NCI-H2196 treated with DMSO at 0.1 percent for 48 hours (cell line): ENCODE data around the gene NRL.

Experiments used
- DNase-seq: peaks from one replicate; lab custom pipeline; 2025; ENCODE audit not compliant: unreplicated experiment; lab: John Stamatoyannopoulos, UW

NRL gene

DNA sequence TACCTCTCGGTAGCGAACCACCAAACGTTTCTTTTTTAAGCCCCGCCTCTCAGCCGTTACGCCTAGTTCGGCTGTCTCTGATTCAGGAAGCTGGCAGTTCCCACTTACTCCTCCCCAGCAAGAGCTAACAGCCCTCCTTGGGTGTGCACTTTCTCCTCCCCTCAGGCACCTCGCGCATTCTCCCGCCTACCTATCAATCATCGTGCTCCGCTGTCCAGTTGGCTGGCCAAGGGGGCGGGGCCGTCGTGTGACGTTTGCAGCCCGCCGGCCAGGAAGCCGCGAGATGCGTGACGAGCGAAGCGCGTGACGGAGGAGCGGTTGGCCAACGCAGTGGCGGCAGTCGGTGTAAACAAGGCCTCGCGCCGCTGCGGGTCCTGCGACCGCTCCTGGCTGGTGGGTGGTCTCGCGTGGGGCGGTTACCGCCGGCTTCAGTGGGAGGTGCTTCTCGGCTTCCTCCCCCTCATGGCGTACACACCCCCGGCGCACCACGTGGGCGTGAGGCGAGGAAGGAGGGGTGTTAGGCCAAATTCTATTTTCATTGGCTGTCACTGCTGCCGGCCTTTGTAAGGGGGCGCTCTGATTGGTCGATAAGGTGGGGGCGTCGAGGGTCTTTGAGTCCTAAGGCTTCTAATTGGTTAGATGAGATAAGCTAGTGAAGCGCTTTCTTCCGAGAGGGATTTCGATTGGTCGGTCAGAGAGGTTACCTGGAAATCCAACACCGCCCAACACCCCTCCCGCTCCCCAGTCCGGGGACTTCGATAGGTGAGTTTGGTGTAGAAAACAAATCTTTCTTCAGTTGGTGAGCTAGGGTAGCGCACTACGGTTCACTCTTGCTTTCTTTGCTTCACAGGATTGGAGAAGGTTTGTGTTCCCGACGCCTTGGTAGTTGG is at the start of gene NRL, which contains the start of gene DCAF11:
TSS of gene NRL (minus strand) at position 418 of the 890 bp plus-strand sequence. CDS start 32,101 bp downstream, outside the sequence.
TSS of gene DCAF11 (plus strand) at position 246 of the 890 bp plus-strand sequence. CDS start 818 bp downstream, outside the sequence.
- DNase-seq = peak; percentile 99

GRCh38 chr14:24162093-24162492 is 47.3 kb upstream of the NRL start:
- no peak for DNase-seq

- peak; percentile 92 for DNase-seq
Measured at GRCh38 chr14:24160850-24161804, 46.4 kb upstream of the NRL start, which contains the start of gene IRF9. IRF9 (plus strand) TSS chr14:24161265; CDS start chr14:24162145, 880 bp downstream.

DNA sequence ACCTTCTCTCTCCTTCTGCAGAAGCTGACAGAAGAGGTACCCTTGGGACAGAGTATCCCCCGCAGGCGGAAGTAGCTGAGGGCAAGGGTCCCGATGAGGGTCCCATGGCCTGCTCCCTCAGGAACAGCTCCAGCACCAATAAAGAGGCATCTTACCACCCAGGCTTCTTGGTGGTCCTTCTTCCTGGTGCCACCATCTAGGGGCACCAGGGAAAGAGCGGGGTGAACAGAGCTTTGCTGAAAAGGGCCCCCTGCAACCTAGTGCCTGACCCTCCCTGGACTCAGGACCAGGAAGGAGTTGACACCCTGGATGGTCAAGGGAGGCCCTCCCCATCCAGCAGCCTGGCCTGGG is 45.7 kb upstream of the NRL start:
- no peak for DNase-seq

DNA sequence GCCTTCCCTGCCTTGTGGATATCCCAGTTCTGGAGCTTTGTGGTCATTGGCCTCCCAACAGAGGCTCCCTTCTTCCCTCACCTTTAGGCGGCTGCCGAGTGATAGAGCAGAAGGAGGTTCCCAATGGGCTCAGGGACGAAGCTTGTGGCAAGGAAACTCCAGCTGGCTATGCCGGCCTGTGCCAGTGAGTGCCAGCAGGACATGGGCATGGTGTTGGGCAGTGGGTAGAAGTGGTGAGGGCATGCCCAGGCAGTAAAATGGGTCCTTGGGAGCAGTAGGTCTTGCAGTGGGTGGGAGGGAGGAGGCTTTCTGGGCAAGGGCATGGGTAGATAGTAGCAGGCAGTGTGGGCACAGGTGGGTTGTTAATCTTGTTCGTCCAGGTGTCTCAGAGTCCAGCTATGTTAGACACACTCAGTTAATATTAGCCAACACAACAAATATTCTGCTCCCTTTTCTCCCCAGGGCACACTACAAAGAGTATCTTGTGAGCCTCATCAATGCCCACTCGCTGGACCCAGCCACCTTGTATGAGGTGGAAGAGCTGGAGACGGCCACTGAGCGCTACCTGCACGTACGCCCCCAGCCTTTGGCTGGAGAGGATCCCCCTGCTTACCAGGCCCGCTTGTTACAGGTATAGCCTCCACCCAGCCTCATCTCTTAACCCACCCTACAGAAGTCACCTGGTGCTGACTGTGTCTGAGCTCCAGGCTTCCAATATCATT is 45.2 kb upstream of the NRL start:
- no peak for DNase-seq

GRCh38 chr14:24157331-24157730 is 42.6 kb upstream of the NRL start:
- no peak for DNase-seq

DNA sequence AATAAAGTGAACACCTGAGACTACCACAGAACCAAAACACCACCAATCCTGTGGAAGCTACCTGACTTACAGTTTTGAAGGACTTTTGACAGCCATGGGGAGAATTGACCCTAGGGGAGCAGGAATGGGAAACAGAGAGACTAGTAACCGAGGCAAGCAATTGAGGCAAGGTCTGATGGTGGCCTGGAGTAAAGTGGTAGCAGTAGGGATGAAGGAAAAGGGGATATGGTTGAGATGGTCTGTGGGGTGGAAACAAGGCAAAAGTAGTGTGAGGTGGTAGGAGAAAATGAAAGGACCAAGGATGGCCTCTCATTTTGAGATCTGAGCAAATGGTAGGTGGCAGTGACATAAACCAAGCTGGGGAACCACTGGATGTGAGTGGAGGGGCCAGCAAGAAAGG is 42.1 kb upstream of the NRL start:
- DNase-seq = no peak

DNA sequence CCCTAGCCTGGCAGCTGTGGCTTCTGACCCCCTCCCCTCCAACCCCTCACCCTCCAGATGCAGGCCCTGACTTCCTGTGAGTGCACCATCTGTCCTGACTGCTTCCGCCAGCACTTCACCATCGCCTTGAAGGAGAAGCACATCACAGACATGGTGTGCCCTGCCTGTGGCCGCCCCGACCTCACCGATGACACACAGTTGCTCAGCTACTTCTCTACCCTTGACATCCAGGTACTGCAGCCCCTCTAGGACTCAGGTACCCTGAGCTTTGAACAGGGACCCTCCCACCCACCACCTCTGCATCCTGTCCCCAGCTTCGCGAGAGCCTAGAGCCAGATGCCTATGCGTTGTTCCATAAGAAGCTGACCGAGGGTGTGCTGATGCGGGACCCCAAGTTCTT is 40.4 kb upstream of the NRL start:
- no peak for DNase-seq

DNA sequence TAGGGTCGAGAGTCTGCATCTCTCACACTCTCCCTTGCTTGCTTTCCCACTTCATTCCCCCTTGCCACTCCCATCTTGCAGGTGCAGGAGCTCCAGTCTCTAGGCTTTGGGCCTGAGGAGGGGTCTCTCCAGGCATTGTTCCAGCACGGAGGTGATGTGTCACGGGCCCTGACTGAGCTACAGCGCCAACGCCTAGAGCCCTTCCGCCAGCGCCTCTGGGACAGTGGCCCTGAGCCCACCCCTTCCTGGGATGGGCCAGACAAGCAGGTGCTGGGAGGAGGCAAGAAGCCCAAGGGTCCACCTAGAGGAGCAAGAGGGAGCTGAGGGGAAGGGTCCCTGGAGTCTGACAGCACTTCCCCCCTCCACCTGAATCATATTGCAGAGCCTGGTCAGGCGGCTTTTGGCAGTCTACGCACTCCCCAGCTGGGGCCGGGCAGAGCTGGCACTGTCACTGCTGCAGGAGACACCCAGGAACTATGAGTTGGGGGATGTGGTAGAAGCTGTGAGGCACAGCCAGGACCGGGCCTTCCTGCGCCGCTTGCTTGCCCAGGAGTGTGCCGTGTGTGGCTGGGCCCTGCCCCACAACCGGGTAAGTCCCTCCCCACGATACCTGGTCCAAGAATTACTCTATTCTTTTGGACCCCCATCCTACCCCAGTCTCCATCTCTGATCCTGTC is 36.8 kb upstream of the NRL start:
- no peak for DNase-seq

GRCh38 chr14:24150993-24151392 is 36.2 kb upstream of the NRL start:
- no peak for DNase-seq

GRCh38 chr14:24150567-24150966 is 35.8 kb upstream of the NRL start:
- no peak for DNase-seq

DNA sequence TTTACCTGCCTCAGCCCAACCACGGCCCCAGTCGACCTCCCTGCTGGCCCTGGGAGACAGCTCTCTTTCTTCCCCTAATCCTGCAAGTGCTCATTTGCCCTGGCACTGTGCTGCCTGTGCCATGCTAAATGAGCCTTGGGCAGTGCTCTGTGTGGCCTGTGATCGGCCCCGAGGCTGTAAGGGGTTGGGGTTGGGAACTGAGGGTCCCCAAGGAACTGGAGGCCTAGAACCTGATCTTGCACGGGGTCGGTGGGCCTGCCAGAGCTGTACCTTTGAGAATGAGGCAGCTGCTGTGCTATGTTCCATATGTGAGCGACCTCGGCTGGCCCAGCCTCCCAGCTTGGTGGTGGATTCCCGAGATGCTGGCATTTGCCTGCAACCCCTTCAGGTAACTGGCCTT is 35.3 kb upstream of the NRL start:
- no peak for DNase-seq

- no peak for DNase-seq
Measured at GRCh38 chr14:24149302-24149969, 34.7 kb upstream of the NRL start.

- no peak for DNase-seq
Measured at GRCh38 chr14:24147761-24148428, 33.1 kb upstream of the NRL start.

DNA sequence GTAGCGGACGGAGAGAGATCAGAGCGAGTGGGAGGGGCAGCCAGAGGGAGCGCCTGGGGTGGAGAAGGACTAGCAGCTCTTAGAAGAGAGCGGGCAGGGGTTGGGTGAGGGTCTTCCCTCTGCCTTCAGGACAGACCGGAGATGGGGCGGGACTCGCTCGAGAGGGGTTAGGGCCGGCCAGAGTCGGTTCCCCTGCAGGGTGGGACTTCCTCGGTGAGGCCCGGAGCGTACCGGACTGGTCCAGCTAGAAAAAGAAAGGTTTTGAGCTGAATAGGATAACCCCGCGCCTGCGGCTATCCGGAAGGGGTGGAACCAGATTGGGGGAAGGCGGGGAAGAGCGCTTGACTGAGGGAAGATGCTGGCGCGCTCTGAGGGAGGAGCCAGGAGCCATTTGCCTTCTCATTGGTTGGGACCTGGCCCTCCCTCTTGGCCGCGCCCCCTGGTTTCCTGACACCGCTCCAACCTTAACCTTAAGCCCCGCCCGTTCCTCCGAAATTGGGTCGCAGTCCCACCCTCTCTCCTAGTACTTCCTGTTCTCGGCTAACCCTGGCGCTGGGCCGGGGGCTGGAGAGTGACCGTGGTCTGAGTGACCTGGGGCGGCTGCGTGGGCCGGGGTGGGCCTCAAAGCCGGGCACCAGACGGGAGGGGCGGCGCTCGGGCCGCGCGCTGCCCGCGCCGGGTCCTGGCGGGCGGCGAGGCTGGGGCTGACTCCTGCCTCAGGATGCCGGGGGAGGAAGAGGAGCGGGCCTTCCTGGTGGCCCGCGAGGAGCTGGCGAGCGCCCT is 32.4 kb upstream of the NRL start, which contains the start of gene RNF31:
TSS of gene RNF31 (plus strand) at position 521 of the 783 bp plus-strand sequence. CDS start at position 722, 201 bp downstream.
- DNase-seq = peak; percentile 98

GRCh38 chr14:24146453-24146977 is 31.8 kb upstream of the NRL start, which contains the start of gene PSME2:
PSME2 (minus strand) TSS chr14:24146610; CDS start chr14:24146581, 29 bp downstream.
- peak; percentile 96 for DNase-seq

DNA sequence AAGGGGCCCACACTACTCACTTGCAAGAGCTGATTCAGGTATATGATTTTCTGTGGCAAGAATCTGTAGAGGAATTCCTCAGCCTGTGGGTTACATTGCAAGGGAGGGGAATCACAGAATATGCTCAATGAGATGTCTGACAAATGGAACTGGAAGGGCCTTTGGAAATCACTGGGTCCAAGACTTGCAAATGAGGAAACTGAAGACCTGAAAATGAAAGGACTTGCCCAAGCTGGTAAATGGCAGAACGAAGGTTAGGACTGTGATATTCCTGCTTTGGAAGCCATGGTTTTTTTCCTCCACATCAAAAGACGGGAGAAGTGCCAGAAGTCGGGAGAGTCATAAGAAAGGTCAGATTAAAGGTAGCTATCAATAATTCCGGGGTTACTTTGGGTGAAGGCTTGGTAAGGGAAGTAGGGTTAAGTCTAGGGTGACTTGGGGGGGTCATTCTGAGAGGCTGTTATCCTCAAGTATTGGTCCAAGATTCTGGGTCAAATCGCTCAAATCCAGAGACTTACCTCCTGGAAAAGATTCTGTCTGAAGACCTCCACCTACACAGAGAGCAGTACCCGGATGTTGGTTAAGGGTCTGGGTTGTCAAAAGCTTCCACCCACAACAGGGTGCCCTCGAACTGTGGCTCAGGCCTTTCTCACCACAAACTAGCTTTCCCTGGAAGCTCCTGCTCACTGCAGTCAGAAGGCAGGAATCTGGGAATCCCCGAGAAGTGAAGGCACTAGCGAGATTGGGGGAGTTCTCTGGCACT is 31.1 kb upstream of the NRL start:
- no peak for DNase-seq
